OCI-LY3 (cell line): ENCODE data around the gene SCN1A.

Experiments
- H2AFZ ChIP-seq: fragments of 200-600, 300-600 bp; shearing (Covaris generic); 2 replicates; pipeline ENCODE4 v1.6.0; 2014; ENCODE audit warnings: antibody characterized with exemption, low read depth, low read length
- H3K27ac ChIP-seq: fragments of 200-600, 300-600 bp; sonication (generic); 2 replicates; pipeline ENCODE4 v1.5.1; 2014; ENCODE audit warnings: mild to moderate bottlenecking, low read length, moderate library complexity, mixed read lengths
- H3K27me3 ChIP-seq: fragments of 200-600, 300-600 bp; sonication (generic); 2 replicates; pipeline ENCODE4 v1.6.1; 2014; ENCODE audit warnings: low read depth, low read length, mixed read lengths
- H3K36me3 ChIP-seq: fragments of 200-600, 300-600 bp; sonication (generic); replicated peaks from 2 replicates; pipeline ENCODE3; 2014; ENCODE audit warnings: low read depth, low read length, mixed read lengths
- H3K4me1 ChIP-seq: fragments of 300-600, 200-600 bp; sonication (generic); 2 replicates; pipeline ENCODE4 v1.6.1; 2014; ENCODE audit warnings: low read length, mixed read lengths
- H3K4me2 ChIP-seq: fragments of 200-600, 300-600 bp; sonication (generic); 2 replicates; pipeline ENCODE4 v1.6.1; 2014; ENCODE audit warnings: low read length, mixed read lengths
- H3K4me3 ChIP-seq: fragments of 300-600, 200-600 bp; sonication (generic); 2 replicates; pipeline ENCODE4 v1.5.1; 2014; ENCODE audit warnings: antibody characterized with exemption, mild to moderate bottlenecking, low read length, moderate library complexity
- H3K79me2 ChIP-seq: fragments of 300-600, 200-600 bp; shearing (Covaris generic); 2 replicates; pipeline ENCODE4 v1.6.1; 2014; ENCODE audit warnings: mild to moderate bottlenecking, low read length, mixed read lengths
- H3K9ac ChIP-seq: fragments of 300-600, 200-600 bp; shearing (Covaris generic); 2 replicates; pipeline ENCODE4 v1.6.0; 2014; ENCODE audit warnings: mild to moderate bottlenecking, low read length, moderate library complexity
- H3K9me3 ChIP-seq: fragments of 200-600, 300-600 bp; shearing (Covaris generic); 2 replicates; pipeline ENCODE4 v1.6.1; 2014; ENCODE audit warnings: low read length, mixed read lengths; ENCODE audit not compliant: insufficient read depth
- H4K20me1 ChIP-seq: fragments of 200-600, 300-600 bp; sonication (generic); 2 replicates; pipeline ENCODE4 v1.6.1; 2016; ENCODE audit warnings: low read length, mixed read lengths; ENCODE audit not compliant: insufficient read depth
- EZH2phosphoT487 ChIP-seq: fragments of 200-600 bp; shearing (Covaris generic); IDR thresholded peaks from 2 replicates; pipeline ENCODE4 v1.6.1; 2018; ENCODE audit warnings: antibody characterized with exemption, mixed run types, low read depth
- TF ChIP-seq, protein P1 (sequence below): fragments of 200-600, 300-600 bp; sonication (generic); IDR thresholded peaks from 2 replicates; pipeline ENCODE4 v1.5.1; 2014; ENCODE audit warnings: antibody characterized with exemption, low read length, low read depth

Gene SCN1A

DNA sequence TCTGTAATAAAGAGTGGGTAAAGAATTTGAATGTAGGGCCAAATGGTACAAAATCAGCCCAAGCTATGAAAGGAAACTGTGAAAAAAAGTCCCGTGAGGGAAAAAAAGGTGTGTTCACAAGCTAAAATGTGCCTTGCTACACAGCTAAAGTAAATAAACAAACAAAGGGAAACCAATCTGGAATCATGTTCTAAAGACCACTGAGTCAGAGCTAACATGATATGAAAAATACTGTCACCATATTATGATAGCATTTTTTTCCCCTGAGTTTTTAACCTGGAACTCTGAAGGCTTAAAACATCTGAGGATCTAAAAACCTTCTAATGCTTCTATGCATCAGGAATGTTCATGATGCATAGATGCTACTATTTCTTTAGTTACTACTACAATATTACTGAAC, 58.8 kb downstream of the SCN1A start:
- H3K9ac ChIP-seq, result no peak overlapping the region
- no peaks in the 10 kb centered on the region for H3K9me3 ChIP-seq
- no peaks in the 10 kb centered on the region; the same call in 1 of the 2 replicates for H4K20me1 ChIP-seq
- no peak overlapping the region for H2AFZ ChIP-seq
- no peaks in the 10 kb centered on the region for H3K79me2 ChIP-seq
- TF ChIP-seq, protein P1, sequence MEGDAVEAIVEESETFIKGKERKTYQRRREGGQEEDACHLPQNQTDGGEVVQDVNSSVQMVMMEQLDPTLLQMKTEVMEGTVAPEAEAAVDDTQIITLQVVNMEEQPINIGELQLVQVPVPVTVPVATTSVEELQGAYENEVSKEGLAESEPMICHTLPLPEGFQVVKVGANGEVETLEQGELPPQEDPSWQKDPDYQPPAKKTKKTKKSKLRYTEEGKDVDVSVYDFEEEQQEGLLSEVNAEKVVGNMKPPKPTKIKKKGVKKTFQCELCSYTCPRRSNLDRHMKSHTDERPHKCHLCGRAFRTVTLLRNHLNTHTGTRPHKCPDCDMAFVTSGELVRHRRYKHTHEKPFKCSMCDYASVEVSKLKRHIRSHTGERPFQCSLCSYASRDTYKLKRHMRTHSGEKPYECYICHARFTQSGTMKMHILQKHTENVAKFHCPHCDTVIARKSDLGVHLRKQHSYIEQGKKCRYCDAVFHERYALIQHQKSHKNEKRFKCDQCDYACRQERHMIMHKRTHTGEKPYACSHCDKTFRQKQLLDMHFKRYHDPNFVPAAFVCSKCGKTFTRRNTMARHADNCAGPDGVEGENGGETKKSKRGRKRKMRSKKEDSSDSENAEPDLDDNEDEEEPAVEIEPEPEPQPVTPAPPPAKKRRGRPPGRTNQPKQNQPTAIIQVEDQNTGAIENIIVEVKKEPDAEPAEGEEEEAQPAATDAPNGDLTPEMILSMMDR, result no peak
- no peak for TF ChIP-seq EZH2phosphoT487
- no peaks in the 10 kb centered on the region for H3K27me3 ChIP-seq
- no peaks in the 10 kb centered on the region for H3K36me3 ChIP-seq
- no peak overlapping the region for H3K27ac ChIP-seq
- no peak overlapping the region for H3K4me3 ChIP-seq
- no peaks in the 10 kb centered on the region for H3K4me1 ChIP-seq
- H3K4me2 ChIP-seq, result no peak overlapping the region

- H3K4me1 ChIP-seq, result no peaks in the 10 kb centered on the region
- H2AFZ ChIP-seq, result no peak overlapping the region
- no peaks in the 10 kb centered on the region for H3K9me3 ChIP-seq
- H4K20me1 ChIP-seq, result no peaks in the 10 kb centered on the region; the same call in 1 of the 2 replicates
- no peak overlapping the region for H3K4me3 ChIP-seq
- TF ChIP-seq EZH2phosphoT487, result no peak
- TF ChIP-seq, protein P1, result no peak
- no peaks in the 10 kb centered on the region for H3K36me3 ChIP-seq
- H3K27me3 ChIP-seq, result no peaks in the 10 kb centered on the region
- H3K9ac ChIP-seq, result no peak overlapping the region
- H3K79me2 ChIP-seq, result no peaks in the 10 kb centered on the region
- no peak overlapping the region for H3K4me2 ChIP-seq
- H3K27ac ChIP-seq, result no peak overlapping the region
These were observed 60.6 kb downstream of the SCN1A start for GRCh38 chr2:166067229-166067628.

DNA sequence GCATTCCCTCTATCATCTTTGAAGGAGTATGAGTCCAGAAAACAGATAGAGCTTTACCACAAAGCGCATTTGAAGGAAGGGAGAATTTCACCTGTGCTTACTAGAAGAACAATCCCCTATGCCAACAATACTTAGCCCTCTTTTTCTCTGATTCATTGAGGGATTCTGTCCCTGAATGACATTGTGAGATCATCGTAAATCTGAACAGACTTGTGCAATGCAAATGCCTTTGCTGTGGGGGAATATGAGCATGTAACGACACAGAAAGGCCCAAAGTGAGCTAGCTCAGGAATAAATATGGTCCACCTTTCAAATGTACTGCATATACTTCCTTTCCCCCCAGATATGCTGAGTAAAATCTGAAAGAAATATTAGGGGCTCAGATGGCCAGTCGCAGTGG, 67.6 kb downstream of the SCN1A start:
- no peaks in the 10 kb centered on the region for H3K36me3 ChIP-seq

DNA sequence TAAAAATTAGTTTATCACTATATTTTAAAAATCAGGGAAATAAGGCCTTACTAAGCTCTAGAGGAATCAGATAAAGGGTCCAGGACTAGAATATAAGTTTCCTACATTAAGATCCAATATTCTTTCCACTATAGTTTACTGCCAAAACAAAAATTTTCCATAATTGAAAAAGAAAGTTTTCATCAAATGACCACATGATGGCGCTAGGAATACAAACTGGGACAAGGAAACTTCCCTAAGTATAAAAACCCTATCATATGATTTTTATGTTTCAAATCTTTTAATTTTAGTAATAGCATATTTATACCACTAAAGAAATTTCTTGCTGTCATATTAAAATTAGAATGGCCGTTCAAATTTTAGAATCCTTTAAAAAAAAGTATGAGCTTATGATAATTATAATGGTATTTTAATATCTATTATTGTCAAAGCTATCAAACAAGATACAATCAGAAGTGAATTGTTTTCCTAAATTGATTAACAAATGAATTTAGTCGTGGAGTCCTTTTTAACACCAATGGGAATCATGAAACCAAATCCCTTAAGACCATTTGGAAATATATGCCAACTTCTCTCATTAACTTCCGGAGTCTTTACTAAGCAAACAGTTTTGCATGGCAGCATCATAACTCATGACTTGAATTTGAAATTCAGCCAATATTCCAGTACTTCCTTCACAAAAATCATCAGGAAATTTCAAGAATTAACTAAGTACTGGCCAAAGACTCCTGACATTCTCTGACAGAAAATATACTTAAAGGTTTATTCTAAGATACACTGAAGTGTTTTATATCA, 70.3 kb downstream of the SCN1A start:
- Histone ChIP-seq H3K36me3 (no peaks in the 10 kb centered on the region), H3K27ac (no peak overlapping the region), H4K20me1 (no peaks in the 10 kb centered on the region), H3K9me3 (no peaks in the 10 kb centered on the region), H3K4me3 (no peak overlapping the region), H3K27me3 (no peaks in the 10 kb centered on the region), H3K9ac (no peak overlapping the region), H2AFZ (no peak overlapping the region; the same call in 1 of the 2 replicates), H3K4me1 (no peaks in the 10 kb centered on the region), H3K79me2 (no peaks in the 10 kb centered on the region), H3K4me2 (no peak overlapping the region)
- TF ChIP-seq, protein P1, result peak; percentile 78
- no peak for TF ChIP-seq EZH2phosphoT487

More for the DNA sequence above, 67.6 kb downstream of the SCN1A start:
- TF ChIP-seq, protein P1, result no peak
- TF ChIP-seq EZH2phosphoT487, result no peak
- Histone ChIP-seq H3K4me1 (no peaks in the 10 kb centered on the region), H3K27ac (no peak overlapping the region), H3K79me2 (no peaks in the 10 kb centered on the region), H3K27me3 (no peaks in the 10 kb centered on the region), H2AFZ (no peak overlapping the region), H3K9ac (no peak overlapping the region), H3K4me3 (no peak overlapping the region), H4K20me1 (no peaks in the 10 kb centered on the region; the same call in 1 of the 2 replicates), H3K4me2 (no peak overlapping the region), H3K9me3 (no peaks in the 10 kb centered on the region)
